Retinal pigment epithelial cell (primary cell): ENCODE data around the gene CXCR6.

ENCODE experiments used
- DNase-seq: peaks from one replicate; pipeline ENCODE4 v3.0.0-alpha.2; 2010; ENCODE audit warnings: low read depth
- H3K4me3 ChIP-seq: 2 replicates; pipeline ENCODE4 v1.5.1; 2011; ENCODE audit warnings: mild to moderate bottlenecking, low read length, control low read depth, moderate library complexity
- TF ChIP-seq, protein P1 (sequence below): conservative IDR thresholded peaks from 2 replicates; pipeline ENCODE4 v1.5.1; 2011; ENCODE audit warnings: low read depth, low read length, control low read depth, inconsistent platforms

The CXCR6 gene

DNA sequence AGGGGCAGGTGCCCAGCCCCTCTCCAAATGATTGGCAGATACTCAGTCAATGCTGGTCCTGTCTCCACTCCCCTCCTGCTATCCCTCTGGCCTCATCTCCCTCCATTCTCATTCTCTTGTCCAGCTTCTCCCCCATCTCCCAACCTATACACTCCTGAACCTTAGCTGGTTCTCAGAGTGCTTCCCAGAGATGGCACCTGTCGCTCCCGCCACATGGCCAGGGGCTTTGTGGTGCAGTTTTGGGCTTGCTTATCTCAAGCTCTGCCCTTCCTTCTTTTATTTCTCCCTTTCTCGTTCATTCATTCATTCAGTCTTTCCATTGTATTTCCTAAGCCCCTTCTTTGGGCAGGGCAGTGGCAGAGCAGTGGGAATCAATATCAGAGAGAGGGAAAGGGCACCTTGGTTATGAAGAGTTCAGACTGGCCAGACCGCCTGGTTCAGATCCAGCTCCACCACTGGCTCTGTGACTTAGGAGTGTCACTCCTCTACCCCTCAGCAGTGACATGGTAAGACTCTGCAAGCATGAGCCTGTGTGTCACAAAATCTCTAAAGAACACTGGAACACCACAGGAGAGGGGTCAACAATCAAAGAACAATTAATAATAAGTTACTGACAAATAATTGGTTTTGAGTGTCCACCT is 20.2 kb upstream of the CXCR6 start:
- H3K4me3 ChIP-seq: no peak overlapping the region
- no peak for DNase-seq
- TF ChIP-seq, protein P1, sequence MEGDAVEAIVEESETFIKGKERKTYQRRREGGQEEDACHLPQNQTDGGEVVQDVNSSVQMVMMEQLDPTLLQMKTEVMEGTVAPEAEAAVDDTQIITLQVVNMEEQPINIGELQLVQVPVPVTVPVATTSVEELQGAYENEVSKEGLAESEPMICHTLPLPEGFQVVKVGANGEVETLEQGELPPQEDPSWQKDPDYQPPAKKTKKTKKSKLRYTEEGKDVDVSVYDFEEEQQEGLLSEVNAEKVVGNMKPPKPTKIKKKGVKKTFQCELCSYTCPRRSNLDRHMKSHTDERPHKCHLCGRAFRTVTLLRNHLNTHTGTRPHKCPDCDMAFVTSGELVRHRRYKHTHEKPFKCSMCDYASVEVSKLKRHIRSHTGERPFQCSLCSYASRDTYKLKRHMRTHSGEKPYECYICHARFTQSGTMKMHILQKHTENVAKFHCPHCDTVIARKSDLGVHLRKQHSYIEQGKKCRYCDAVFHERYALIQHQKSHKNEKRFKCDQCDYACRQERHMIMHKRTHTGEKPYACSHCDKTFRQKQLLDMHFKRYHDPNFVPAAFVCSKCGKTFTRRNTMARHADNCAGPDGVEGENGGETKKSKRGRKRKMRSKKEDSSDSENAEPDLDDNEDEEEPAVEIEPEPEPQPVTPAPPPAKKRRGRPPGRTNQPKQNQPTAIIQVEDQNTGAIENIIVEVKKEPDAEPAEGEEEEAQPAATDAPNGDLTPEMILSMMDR: no peak

DNA sequence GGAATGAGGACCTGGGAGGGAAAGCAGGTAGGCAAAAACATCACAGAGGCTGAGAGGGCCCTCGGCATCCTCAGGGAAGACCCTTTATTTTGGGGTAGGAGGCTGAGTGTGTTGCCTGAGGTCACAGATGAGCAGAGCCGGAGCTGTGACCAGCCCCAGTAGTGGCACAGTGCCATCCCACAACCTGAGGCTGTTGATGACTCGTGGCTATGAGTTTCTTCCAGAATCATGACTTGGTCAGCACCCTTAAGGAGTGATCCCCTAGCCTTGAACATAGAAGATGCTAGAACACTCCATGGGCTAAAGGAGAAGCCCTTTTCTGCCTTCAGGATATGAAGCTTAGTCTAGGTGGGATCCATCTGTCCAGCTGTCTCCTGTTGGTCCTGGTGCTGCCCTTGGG is 19.5 kb upstream of the CXCR6 start:
- DNase-seq: no peak
- TF ChIP-seq, protein P1: no peak
- H3K4me3 ChIP-seq: no peak overlapping the region

GRCh38 chr3:45927881-45928280 is 15.4 kb upstream of the CXCR6 start:
- TF ChIP-seq, protein P1: no peak
- no peak for DNase-seq
- H3K4me3 ChIP-seq: no peak overlapping the region

- DNase-seq: no peak
- H3K4me3 ChIP-seq: no peak overlapping the region
- TF ChIP-seq, protein P1: peak; percentile 81
These were observed 14.1 kb upstream of the CXCR6 start for GRCh38 chr3:45929042-45929679.

DNA sequence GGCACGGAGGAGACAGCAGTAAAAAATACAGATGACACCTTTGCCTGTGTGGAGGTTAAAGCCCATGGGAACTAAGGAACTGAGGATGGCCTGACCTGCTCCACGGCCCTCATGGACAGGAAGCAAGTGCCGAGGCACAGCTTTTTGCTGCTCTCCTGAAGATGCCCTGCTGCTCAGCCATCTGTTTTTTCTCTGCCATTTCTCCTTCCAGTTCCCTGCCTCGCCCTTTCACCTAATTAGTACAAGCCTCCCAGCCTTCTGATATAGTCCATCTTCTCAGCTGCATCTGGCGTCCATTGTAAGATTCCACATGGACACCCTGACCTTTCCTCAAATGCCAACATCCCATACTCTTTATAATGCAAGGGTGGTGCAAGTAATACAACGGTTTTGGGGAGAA is 11.8 kb upstream of the CXCR6 start:
- DNase-seq: no peak
- TF ChIP-seq, protein P1: no peak
- no peak overlapping the region for H3K4me3 ChIP-seq

GRCh38 chr3:45932112-45932511 is 11.2 kb upstream of the CXCR6 start:
- TF ChIP-seq, protein P1: no peak
- DNase-seq: no peak
- no peak overlapping the region for H3K4me3 ChIP-seq

GRCh38 chr3:45933591-45933990 is 9.7 kb upstream of the CXCR6 start:
- DNase-seq: no peak
- no peak overlapping the region for H3K4me3 ChIP-seq
- TF ChIP-seq, protein P1: no peak
